PC-9 (cell line): ENCODE measurements around the gene YY1. TPM values are rescaled to one million over a fixed set of nuclear protein-coding genes. Genes with fewer than 3 reads are reported as not detected.

Experiments
- BruUV-seq: library from RNA; stranded (reverse); fragments of 400-500 nt; replicated peaks from 2 replicates; lab custom pipeline; 2021; lab: Mats Ljungman, UMichigan
- CTCF ChIA-PET: fragments of 300-600 bp; sonication (Branson Sonifier 250); formaldehyde crosslinking; loops from one replicate; lab custom pipeline; 2022; ENCODE audit warnings: antibody characterized with exemption; lab: Charles Lee
- POLR2A ChIA-PET: fragments of 300-600 bp; sonication (Branson Sonifier 250); formaldehyde crosslinking; loops from one replicate; lab custom pipeline; 2022; ENCODE audit warnings: antibody characterized with exemption; ENCODE audit not compliant: unreplicated experiment; lab: Charles Lee
- DNase-seq, 2 experiments: peaks; one replicate each; pipeline versions ENCODE4 v3.0.0 to v3.0.0-alpha.2; 2015 to 2022; ENCODE audit warnings: mixed read lengths in 1 of 2
- H2AFZ ChIP-seq: fragments of 200-600 bp; sonication (generic); 2 replicates; pipeline ENCODE4 v1.8.1; 2017; ENCODE audit warnings: antibody characterized with exemption
- H3F3A ChIP-seq: fragments of 200-600 bp; sonication (generic); 2 replicates; pipeline ENCODE4 v1.8.1; 2017; ENCODE audit warnings: antibody characterized with exemption, mild to moderate bottlenecking, low read depth; ENCODE audit not compliant: insufficient read depth
- H3K27ac ChIP-seq: fragments of 200-600 bp; sonication (generic); 2 replicates; pipeline ENCODE4 v1.6.1; 2016; ENCODE audit warnings: mixed run types
- H3K27me3 ChIP-seq: fragments of 200-600 bp; sonication (generic); 2 replicates; pipeline ENCODE4 v1.6.1; 2016; ENCODE audit warnings: low read depth, mixed run types; ENCODE audit not compliant: insufficient read depth
- H3K36me3 ChIP-seq: fragments of 200-600 bp; sonication (generic); 2 replicates; pipeline ENCODE4 v1.6.1; 2016; ENCODE audit warnings: low read depth, mixed run types
- H3K4me1 ChIP-seq: fragments of 200-600 bp; sonication (generic); replicated peaks from 2 replicates; pipeline ENCODE4 v1.6.1; 2016; ENCODE audit warnings: mixed run types; ENCODE audit not compliant: insufficient read depth
- H3K4me2 ChIP-seq: fragments of 200-600 bp; sonication (generic); 2 replicates; pipeline ENCODE4 v1.6.1; 2017; ENCODE audit warnings: mixed run types
- H3K4me3 ChIP-seq: fragments of 200-600 bp; sonication (generic); 2 replicates; pipeline ENCODE4 v1.6.1; 2016; ENCODE audit warnings: mixed run types
- H3K79me2 ChIP-seq: fragments of 200-600 bp; sonication (generic); 2 replicates; pipeline ENCODE4 v1.6.1; 2017; ENCODE audit warnings: low read depth, mixed run types
- H3K9me2 ChIP-seq: fragments of 200-600 bp; sonication (generic); 2 replicates; pipeline ENCODE4 v1.8.1; 2017; ENCODE audit warnings: mild to moderate bottlenecking; ENCODE audit not compliant: insufficient read depth
- H3K9me3 ChIP-seq: fragments of 200-600 bp; sonication (generic); 2 replicates; pipeline ENCODE4 v1.8.1; 2016; ENCODE audit warnings: low read depth; ENCODE audit not compliant: insufficient read depth
- H4K20me1 ChIP-seq: fragments of 200-600 bp; sonication (generic); 2 replicates; pipeline ENCODE4 v1.8.1; 2017; ENCODE audit not compliant: insufficient read depth
- EZH2 ChIP-seq: fragments of 200-600 bp; sonication (generic); IDR thresholded peaks from 2 replicates; pipeline ENCODE4 v1.8.0; 2017; ENCODE audit warnings: antibody characterized with exemption, low read depth
- intact Hi-C: fragments of 100-400 bp; cut with micrococcal nuclease; formaldehyde crosslinking; loops from one replicate; pipeline ENCODE4 v1.10.0; 2022; ENCODE audit not compliant: unreplicated experiment
- total RNA-seq: library from RNA; stranded (reverse); gene quantifications from 2 replicates; pipeline ENCODE4 v1.2.3, GENCODE V29; 2021
- TF ChIP-seq, protein P1 (sequence below): fragments of 200-600 bp; sonication (generic); conservative IDR thresholded peaks from 2 replicates; pipeline ENCODE4 v1.6.1; 2017; ENCODE audit warnings: mixed run types, antibody characterized with exemption, mild to moderate bottlenecking, moderate library complexity

The YY1 gene
- total RNA-seq, 1 experiment from 2014 or later = 32.3 TPM

DNA sequence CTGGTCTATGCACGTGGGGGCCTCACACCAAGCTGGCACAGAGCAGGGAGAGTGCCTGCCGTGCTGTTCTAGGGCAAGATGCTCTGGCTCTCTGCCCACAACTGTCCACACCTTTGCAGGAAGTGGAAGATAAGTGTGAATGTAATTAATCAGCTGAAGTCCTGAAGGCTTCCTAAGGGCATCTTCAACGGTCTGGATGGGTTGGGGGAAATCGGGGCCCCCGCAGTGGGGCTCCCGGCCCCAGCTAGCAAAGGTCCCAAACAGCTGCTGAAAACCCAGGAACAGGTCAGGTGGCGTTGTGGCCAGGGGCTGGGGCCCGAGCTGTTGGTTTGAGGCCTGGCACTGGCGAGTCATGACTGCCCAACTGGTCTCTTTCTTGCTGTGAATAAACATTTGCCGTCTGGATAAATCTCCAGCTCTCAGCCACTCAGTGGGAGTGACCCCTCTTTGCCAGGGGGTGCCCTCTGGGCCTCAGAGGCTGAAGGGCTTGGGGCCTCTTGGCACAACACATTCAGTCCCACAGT is 74.0 kb downstream of the YY1 start:
- Histone ChIP-seq H3K4me3 (no peak overlapping the region), H3K9me3 (no peaks in the 10 kb centered on the region), H3K4me1 (no peaks in the 10 kb centered on the region), H3K36me3 (no peaks in the 10 kb centered on the region), H3K79me2 (no peaks in the 10 kb centered on the region), H3K27ac (no peak overlapping the region), H3K27me3 (no peaks in the 10 kb centered on the region; the same call in 1 of the 2 replicates), H3K9me2 (no peaks in the 10 kb centered on the region), H2AFZ (no peak overlapping the region), H3K4me2 (no peak overlapping the region), H4K20me1 (no peaks in the 10 kb centered on the region), H3F3A (no peaks in the 10 kb centered on the region)
- POLR2A ChIA-PET = no interaction called here
- BruUV-seq = no TSS peak
- no peak for DNase-seq
- intact Hi-C loops = no loop called here
- CTCF ChIA-PET = no interaction called here
- TF ChIP-seq EZH2 = no peak
- TF ChIP-seq, protein P1, sequence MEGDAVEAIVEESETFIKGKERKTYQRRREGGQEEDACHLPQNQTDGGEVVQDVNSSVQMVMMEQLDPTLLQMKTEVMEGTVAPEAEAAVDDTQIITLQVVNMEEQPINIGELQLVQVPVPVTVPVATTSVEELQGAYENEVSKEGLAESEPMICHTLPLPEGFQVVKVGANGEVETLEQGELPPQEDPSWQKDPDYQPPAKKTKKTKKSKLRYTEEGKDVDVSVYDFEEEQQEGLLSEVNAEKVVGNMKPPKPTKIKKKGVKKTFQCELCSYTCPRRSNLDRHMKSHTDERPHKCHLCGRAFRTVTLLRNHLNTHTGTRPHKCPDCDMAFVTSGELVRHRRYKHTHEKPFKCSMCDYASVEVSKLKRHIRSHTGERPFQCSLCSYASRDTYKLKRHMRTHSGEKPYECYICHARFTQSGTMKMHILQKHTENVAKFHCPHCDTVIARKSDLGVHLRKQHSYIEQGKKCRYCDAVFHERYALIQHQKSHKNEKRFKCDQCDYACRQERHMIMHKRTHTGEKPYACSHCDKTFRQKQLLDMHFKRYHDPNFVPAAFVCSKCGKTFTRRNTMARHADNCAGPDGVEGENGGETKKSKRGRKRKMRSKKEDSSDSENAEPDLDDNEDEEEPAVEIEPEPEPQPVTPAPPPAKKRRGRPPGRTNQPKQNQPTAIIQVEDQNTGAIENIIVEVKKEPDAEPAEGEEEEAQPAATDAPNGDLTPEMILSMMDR = no peak

DNA sequence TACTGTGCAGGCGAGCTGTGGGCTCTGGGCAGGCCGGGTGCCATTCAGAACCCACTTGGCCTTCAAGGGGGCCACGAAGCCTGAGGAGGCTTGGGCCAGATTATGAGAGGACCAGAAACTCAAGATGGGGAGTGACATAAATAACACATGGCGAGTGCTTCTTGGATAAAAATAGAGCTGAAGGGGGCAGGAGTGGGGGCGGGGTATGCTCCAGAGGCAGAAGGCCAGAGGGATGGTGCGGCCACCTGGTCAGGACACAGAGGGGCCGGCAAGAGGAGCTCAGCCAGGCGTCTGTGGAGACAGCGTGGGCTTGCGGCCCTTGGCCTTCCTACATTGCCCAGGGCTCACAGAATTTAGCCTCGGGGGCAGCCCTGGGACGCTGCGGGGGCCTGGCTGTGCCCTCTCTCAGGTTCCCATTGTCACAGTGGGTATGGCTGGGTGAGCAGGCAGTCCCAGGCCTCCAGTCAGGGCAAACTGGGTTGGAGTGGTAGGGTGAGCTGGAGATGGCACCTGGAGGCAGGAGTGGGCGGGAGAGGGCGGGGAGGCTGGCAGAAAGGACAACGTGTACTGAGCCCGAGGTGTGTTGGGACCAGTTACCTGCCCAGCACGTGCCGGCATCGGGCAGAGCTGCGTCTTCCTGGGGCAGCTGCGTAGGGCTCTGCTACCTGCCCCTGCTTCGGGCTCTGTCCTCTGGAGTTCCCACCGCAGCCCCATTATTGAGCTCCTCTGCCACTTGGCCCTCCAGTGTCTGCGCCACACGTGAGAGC is 74.7 kb downstream of the YY1 start:
- H3K4me1 ChIP-seq = no peaks in the 10 kb centered on the region
- no peaks in the 10 kb centered on the region for H4K20me1 ChIP-seq
- no peak overlapping the region for H3K4me2 ChIP-seq
- H3K79me2 ChIP-seq = no peaks in the 10 kb centered on the region
- no peaks in the 10 kb centered on the region for H3F3A ChIP-seq
- intact Hi-C loops = no loop called here
- BruUV-seq = no TSS peak
- H3K36me3 ChIP-seq = no peaks in the 10 kb centered on the region
- H3K9me2 ChIP-seq = no peaks in the 10 kb centered on the region
- H3K27ac ChIP-seq = no peak overlapping the region
- ChIA-PET CTCF (no interaction called here), POLR2A (no interaction called here)
- H3K27me3 ChIP-seq = no peaks in the 10 kb centered on the region; the same call in 1 of the 2 replicates
- no peak overlapping the region for H3K4me3 ChIP-seq
- H2AFZ ChIP-seq = no peak overlapping the region
- TF ChIP-seq, protein P1 = no peak
- TF ChIP-seq EZH2 = no peak
- no peak for DNase-seq
- H3K9me3 ChIP-seq = no peaks in the 10 kb centered on the region

DNA sequence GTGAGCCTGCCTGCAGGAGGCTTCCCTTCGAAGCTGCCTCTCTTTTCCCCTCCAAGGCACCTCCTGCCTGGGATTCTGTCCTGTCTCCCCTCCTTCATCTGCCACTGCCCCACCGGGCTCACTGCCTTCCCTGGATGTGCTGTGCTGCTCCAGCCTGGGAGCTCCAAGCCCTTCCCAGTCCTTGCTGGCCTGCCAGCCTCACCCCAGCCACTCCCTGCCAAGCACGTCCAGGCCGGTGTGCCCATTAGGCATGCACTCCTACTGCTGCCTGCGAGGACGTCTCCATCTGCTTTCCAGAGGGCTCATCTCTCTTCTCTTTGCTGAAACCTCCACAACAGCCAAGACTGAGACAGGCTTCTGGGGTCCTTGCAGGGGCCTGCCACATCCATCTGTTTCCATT is 75.8 kb downstream of the YY1 start:
- Histone ChIP-seq H3K79me2 (no peaks in the 10 kb centered on the region), H3K4me1 (no peaks in the 10 kb centered on the region), H3K36me3 (no peaks in the 10 kb centered on the region), H3K27ac (no peak overlapping the region), H3K4me3 (no peak overlapping the region), H3K9me2 (no peaks in the 10 kb centered on the region), H2AFZ (no peak overlapping the region), H4K20me1 (no peaks in the 10 kb centered on the region), H3K9me3 (no peaks in the 10 kb centered on the region), H3F3A (no peaks in the 10 kb centered on the region), H3K4me2 (no peak overlapping the region), H3K27me3 (no peaks in the 10 kb centered on the region; the same call in 1 of the 2 replicates)
- intact Hi-C loops = no loop called here
- no peak for DNase-seq
- TF ChIP-seq, protein P1 = no peak
- no peak for TF ChIP-seq EZH2
- ChIA-PET CTCF (no interaction called here), POLR2A (no interaction called here)
- no TSS peak for BruUV-seq
